Heart right ventricle (tissue), 16 donors: Measurements from ENCODE around the gene ZBTB12. TPM values are rescaled to one million over a fixed set of nuclear protein-coding genes. Genes with fewer than 3 reads are reported as not detected.

Experiments
- ATAC-seq, 8 donors: fragments of 200-7000 bp; cut with Tn5 transposase; one replicate each; pipeline ENCODE4 v1.9.1; 2020; ENCODE audit warnings: mild to moderate bottlenecking in 8 of 8, moderate library complexity in 8 of 8, moderate number of reproducible peaks in 1 of 8
- DNase-seq, 2 donors: peaks; one replicate each; pipeline ENCODE4 v3.0.0-alpha.2; 2020
- H3K27ac ChIP-seq, 10 donors: fragments of 200-600 bp; sonication (generic) in 2 of 10; one replicate each; pipeline versions ENCODE4 v1.5.0 to v1.8.0; 2020 to 2022; ENCODE audit warnings: mild to moderate bottlenecking in 3 of 10
- H3K27me3 ChIP-seq, 7 donors: fragments of 200-600 bp; one replicate each; pipeline ENCODE4 v1.8.0; 2021 to 2022; ENCODE audit warnings: mild to moderate bottlenecking in 2 of 7
- H3K36me3 ChIP-seq, 9 donors: fragments of 200-600 bp; sonication (generic) in 1 of 9; one replicate each; pipeline versions ENCODE4 v1.5.0 to v1.8.0; 2020 to 2022; ENCODE audit warnings: mild to moderate bottlenecking in 2 of 9
- H3K4me1 ChIP-seq, 9 donors: fragments of 200-600 bp; sonication (generic) in 1 of 9; one replicate each; pipeline versions ENCODE4 v1.5.0 to v1.8.0; 2020 to 2022; ENCODE audit warnings: mild to moderate bottlenecking in 4 of 9
- H3K4me3 ChIP-seq, 10 donors: fragments of 200-600 bp; sonication (generic) in 2 of 10; one replicate each; pipeline versions ENCODE4 v1.5.0 to v1.8.0; 2020 to 2022; ENCODE audit warnings: mild to moderate bottlenecking in 7 of 10, moderate library complexity in 2 of 10
- H3K9me3 ChIP-seq, 11 donors: fragments of 200-600 bp in 10 of 11; sonication (generic) in 2 of 11; one replicate each; pipeline versions ENCODE4 v1.5.0 to v1.8.0; 2013 to 2022; ENCODE audit warnings: mild to moderate bottlenecking in 2 of 11, control low read depth in 1 of 11, moderate library complexity in 1 of 11
- CTCF ChIP-seq, 9 donors: fragments of 200-600 bp; sonication (generic) in 2 of 9; IDR thresholded peaks; one replicate each; pipeline versions ENCODE4 v1.5.0 to v1.8.0; 2021 to 2022; ENCODE audit warnings: antibody characterized with exemption in 9 of 9, mild to moderate bottlenecking in 5 of 9, moderate library complexity in 1 of 9
- WGBS, 2 donors: extraction: QIAGEN DNeasy Blood & Tissue Kit; methylation state at CpG; one replicate each; pipeline ENCODE4 v1.1.7; 2013; ENCODE audit warnings: inconsistent platforms in 1 of 2; 5-methylcytosine and 5-hydroxymethylcytosine counted together
- intact Hi-C, 10 donors: fragments of 100-400 bp; cut with DNase I; formaldehyde crosslinking; loops; one replicate each; pipeline versions ENCODE4 v1.11.1 to v1.14.2; 2022
- polyA plus RNA-seq, 2 donors: library from polyadenylated mRNA; stranded (reverse); fragments of 200-250 nt; gene quantifications; one replicate each; pipeline ENCODE4 v1.2.3, GENCODE V29; 2013
- total RNA-seq, 10 donors: library from RNA; stranded (reverse); fragmentation: NEBNext Ultra II Directional in 3 of 10; extraction: Animal tissue kit (Norgen Biotek cat#: 25700) in 3 of 10; gene quantifications; one replicate each; pipeline versions ENCODE4 v1.2.1 to v1.2.4, GENCODE V29; 2021 to 2023
- donor health status: Arrhythmogenic right ventricular cardiomyopathy.
- donor health status: ischemic (EF 13 %, LVEDD 7.1; RV severe dilation, severe dysfunction).
- donor health status: healthy with polysubstance abuse.
- donor health status: DM: no; HTN: yes; CAD: no.
- donor health status: DM: no; HTN: no; CAD: no.
- donor health status: ischemic (EF 25% LVEDD 6.9; RV normal size, moderate dysfunction).
- donor health status: ischemic (EF 25% LVEDD 5.7; RV mildly dilated, moderate dysfunction).
- donor health status: healthy.
- donor health status: DM: yes; HTN: yes; CAD: no.
- donor health status: Ischemic cardiomyopathy.
- donor health status: ischemic (EF 35%, LVEDD 5.7; RV mildly dilated, moderate dysfunction).
- donor health status: nonischemic (EF 11% LVEDD 7.7; RV severe dilation, severe dysfunction).
- donor health status: DM: yes; HTN: yes; CAD: no.
- donor health status: PGD.
- donor health status: ischemic (EF 29% LVEDD 5.4; RV normal size, mild dysfunction).
- donor health status: nonischemic (EF 23%, LVEDD 6.1; RV moderate dilation, normal function).

Gene ZBTB12
- total and polyA plus RNA-seq, 12 donors, result 1.5 to 4.9 (median 2.6) TPM

DNA sequence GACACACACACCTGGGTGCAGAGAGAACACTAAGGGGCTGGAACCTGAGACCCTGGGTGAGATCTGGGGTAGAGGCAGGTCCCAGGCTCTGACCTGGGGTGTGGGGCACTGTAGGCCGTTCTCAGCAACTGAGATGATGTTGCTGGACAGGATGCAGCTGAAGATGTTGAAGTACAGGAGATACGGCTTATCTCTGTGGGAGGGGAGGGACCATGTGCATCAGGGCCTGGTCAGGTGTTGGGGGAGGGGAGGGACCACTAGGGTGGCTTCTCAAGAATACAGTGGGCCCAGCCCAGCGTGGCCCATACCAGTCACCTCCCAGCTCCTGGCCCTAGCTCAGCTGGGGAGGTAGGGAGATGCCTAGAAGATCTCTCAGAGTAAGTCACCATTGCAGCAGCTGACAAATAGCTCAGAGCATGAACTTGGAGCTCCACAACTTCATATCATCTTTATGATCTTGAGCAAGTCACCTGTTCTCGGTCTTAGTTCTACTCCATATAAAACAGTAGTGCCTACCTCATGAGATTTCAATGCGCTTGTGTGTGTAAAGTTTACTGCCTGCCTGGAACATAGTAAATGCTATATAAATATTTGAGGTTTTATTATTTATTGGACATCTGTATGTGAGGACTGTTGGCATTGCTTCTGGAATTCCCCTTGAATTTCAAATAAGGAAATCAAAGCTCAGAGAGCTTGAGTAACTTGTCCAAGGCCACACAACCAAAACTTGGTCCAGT lies 26.9 kb downstream of the ZBTB12 start:
- no peak overlapping the region for H3K27ac ChIP-seq
- no peaks in the 10 kb centered on the region for H3K4me1 ChIP-seq
- no peaks in the 10 kb centered on the region for H3K27me3 ChIP-seq
- 68 to 77% methylated on average over 5 of the region's 5 CpGs for WGBS, 2 donors
- no peaks in the 10 kb centered on the region for H3K9me3 ChIP-seq
- H3K4me3 ChIP-seq, result no peak overlapping the region
- ATAC-seq, result no peak
- no peak for TF ChIP-seq CTCF (IDR thresholded peaks at IDR 0.05)
- H3K36me3 ChIP-seq, result peaks cover 0 to 7% (median 5%) of the 10 kb centered on the region in 9 donors
- intact Hi-C loops, result no loop called here
- DNase-seq, result no peak

DNA sequence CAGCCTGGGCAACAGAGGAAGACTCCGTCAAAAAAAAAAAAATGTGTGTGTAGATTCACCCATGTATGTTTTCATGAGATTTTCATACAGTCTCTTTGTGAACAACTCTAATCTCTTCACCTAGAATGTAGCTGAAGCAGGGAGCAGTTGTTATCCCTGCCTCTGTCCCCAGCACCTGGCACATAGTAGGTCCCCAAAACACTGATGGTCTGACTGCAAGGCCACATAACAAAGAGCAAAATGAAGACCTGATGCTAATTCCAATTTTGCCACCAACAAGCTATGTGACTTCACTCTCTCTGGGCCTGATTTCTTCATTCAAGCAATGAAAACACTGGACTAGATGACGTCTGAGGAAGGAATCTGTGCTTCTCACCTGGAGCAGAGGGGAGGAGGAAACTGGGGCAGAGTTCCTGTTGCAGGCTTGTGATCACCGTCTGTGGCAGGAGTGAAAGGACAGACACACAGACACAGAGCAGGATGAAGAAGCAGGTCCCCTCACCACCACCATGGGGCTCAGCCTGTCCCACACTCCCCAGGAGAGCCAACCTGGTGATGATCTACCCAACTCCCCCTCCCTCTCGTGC lies 27.7 kb downstream of the ZBTB12 start:
- no peak for DNase-seq
- H3K36me3 ChIP-seq, result no peaks in the 10 kb centered on the region

GRCh38 chr6:31871046-31871659 lies 30.7 kb downstream of the ZBTB12 start:
- WGBS, 2 donors, result 52 to 56% methylated on average over 9 of the region's 9 CpGs
- Histone ChIP-seq H3K27me3 (no peaks in the 10 kb centered on the region), H3K4me3 (no peak overlapping the region), H3K27ac (no peak overlapping the region), H3K36me3 (no peaks in the 10 kb centered on the region), H3K4me1 (no peaks in the 10 kb centered on the region), H3K9me3 (no peaks in the 10 kb centered on the region)
- intact Hi-C loops, result no loop called here
- no peak for ATAC-seq
- no peak for DNase-seq
- TF ChIP-seq CTCF (IDR thresholded peaks at IDR 0.05), result no peak

More for the DNA sequence above, 27.7 kb downstream of the ZBTB12 start:
- 64 to 66% methylated on average over 4 of the region's 4 CpGs for WGBS, 2 donors
- no peak overlapping the region for H3K4me3 ChIP-seq
- H3K27ac ChIP-seq, result no peak overlapping the region
- no peaks in the 10 kb centered on the region for H3K27me3 ChIP-seq
- no peaks in the 10 kb centered on the region for H3K9me3 ChIP-seq
- no peak for TF ChIP-seq CTCF (IDR thresholded peaks at IDR 0.05)
- H3K4me1 ChIP-seq, result no peaks in the 10 kb centered on the region
- intact Hi-C loops, result no loop called here
- ATAC-seq, result no peak

DNA sequence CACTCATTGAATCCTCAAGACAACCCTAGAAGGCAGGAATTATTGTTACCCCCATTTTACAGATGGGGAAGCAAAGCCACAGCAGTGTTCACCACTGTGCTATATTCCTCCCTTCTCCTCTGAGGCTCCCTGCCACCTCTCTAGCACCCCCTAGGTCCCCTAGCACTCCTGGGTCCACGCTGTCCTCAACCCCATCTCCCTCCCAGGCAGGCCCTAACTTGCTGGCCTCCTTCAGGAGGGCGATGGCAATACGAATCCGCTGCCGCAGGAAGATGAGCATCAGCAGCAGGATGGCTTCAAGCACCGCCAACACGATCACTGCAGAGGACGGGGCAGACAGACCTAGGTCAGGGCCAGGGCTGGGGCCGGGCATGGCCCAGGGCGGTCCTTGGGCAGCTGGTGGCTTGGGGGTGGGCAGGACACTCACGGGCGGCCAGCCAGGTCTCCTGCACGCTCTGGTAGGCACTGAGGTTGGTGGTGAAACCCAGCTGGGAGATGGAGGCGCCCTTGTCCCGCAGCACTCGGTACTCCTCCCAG lies 31.4 kb downstream of the ZBTB12 start:
- no peak for TF ChIP-seq CTCF (IDR thresholded peaks at IDR 0.05)
- no peaks in the 10 kb centered on the region for H3K4me1 ChIP-seq
- intact Hi-C loops, result no loop called here
- no peaks in the 10 kb centered on the region for H3K36me3 ChIP-seq
- ATAC-seq (peak in 1 of 8 donors; percentile 26), DNase-seq (no peak)
- 74 to 77% methylated on average over 16 of the region's 16 CpGs for WGBS, 2 donors
- no peak overlapping the region for H3K4me3 ChIP-seq
- no peak overlapping the region for H3K27ac ChIP-seq
- no peaks in the 10 kb centered on the region for H3K27me3 ChIP-seq
- H3K9me3 ChIP-seq, result no peaks in the 10 kb centered on the region
